IPS-15b (cell line): ENCODE results near the gene AIRE.
"Not testable (repeated sequence)": the region's sequence is repeated elsewhere in the genome, so short reads cannot be mapped to it uniquely, and the experiment has no call there.

Experiments used
- H3K27me3 ChIP-seq: one replicate; pipeline ENCODE4 v1.6.1; 2013; ENCODE audit warnings: low read length; ENCODE audit not compliant: control insufficient read depth, insufficient read depth
- H3K36me3 ChIP-seq: one replicate; pipeline ENCODE4 v1.6.1; 2013; ENCODE audit warnings: low read length; ENCODE audit not compliant: control insufficient read depth, insufficient read depth
- H3K4me1 ChIP-seq: one replicate; pipeline ENCODE4 v1.6.1; 2013; ENCODE audit warnings: mild to moderate bottlenecking, low read length; ENCODE audit not compliant: control insufficient read depth, insufficient read depth
- H3K4me3 ChIP-seq: one replicate; pipeline ENCODE4 v1.5.1; 2013; ENCODE audit warnings: low read depth, low read length
- H3K9ac ChIP-seq: one replicate; pipeline ENCODE4 v1.6.1; 2013; ENCODE audit warnings: low read depth, mild to moderate bottlenecking, low read length
- H3K9me3 ChIP-seq: one replicate; pipeline ENCODE4 v1.6.1; 2013; ENCODE audit warnings: mild to moderate bottlenecking, low read length; ENCODE audit not compliant: control insufficient read depth, insufficient read depth

Gene AIRE

GRCh38 chr21:44271558-44272283 is 14.0 kb upstream of the AIRE start:
- Histone ChIP-seq H3K27me3 (peaks cover 2% of the 10 kb centered on the region), H3K4me3 (no peak overlapping the region), H3K9ac (no peak overlapping the region)

GRCh38 chr21:44272284-44272858 is 13.3 kb upstream of the AIRE start:
- no peak overlapping the region for H3K9ac ChIP-seq
- H3K4me1 ChIP-seq, result peaks cover under 1% of the 10 kb centered on the region
- H3K9me3 ChIP-seq, result no peaks in the 10 kb centered on the region
- no peaks in the 10 kb centered on the region for H3K36me3 ChIP-seq
- peaks cover 2% of the 10 kb centered on the region for H3K27me3 ChIP-seq
- H3K4me3 ChIP-seq, result no peak overlapping the region

More at GRCh38 chr21:44271558-44272283, 14.0 kb upstream of the AIRE start:
- H3K4me1 ChIP-seq, result peaks cover 2% of the 10 kb centered on the region
- no peaks in the 10 kb centered on the region for H3K36me3 ChIP-seq
- no peaks in the 10 kb centered on the region for H3K9me3 ChIP-seq

DNA sequence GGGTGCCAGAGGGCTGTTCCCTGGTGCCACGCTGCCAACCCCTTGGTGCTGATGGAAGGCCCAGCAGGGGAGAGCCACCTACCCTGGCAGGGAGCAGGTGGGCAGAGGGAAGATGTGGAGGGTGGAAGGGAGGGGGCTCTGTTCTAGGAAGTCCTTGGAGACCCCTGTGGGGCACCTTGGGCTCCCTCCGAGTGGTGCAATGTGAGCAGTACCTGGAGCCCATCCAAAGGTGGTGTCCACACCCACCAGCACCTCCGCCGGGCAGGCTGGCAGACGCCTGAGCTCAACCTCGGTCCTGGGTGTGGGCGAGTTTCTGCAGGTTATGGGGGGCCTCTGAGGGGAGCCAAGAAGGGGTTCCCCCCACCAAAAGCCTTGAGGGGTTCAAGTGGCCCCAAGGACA is 12.6 kb upstream of the AIRE start:
- no peaks in the 10 kb centered on the region for H3K9me3 ChIP-seq
- H3K4me3 ChIP-seq, result no peak overlapping the region
- peaks cover 2% of the 10 kb centered on the region for H3K27me3 ChIP-seq
- no peak overlapping the region for H3K9ac ChIP-seq
- H3K36me3 ChIP-seq, result no peaks in the 10 kb centered on the region
- H3K4me1 ChIP-seq, result no peaks in the 10 kb centered on the region

DNA sequence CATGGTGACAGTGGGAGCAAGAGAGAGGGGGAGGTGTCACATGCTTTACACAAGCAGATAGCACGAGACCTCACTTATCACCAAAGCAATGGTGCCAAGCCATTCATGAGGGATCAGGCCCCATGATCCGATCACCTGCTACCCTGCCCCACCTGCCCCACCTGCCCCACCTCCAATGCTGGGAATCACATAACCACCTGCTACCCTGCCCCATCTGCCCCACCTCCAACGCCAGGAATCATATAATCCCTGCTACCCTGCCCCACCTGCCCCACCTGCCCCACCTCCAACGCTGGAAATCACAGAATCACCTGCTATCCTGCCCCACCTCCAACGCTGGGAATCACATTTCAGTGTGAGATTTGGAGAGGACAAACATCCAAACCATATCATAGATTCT is 10.6 kb upstream of the AIRE start:
- Histone ChIP-seq H3K4me1 (no peaks in the 10 kb centered on the region), H3K27me3 (peaks cover 2% of the 10 kb centered on the region), H3K9me3 (no peaks in the 10 kb centered on the region), H3K36me3 (no peaks in the 10 kb centered on the region), H3K9ac (no peak overlapping the region), H3K4me3 (no peak overlapping the region)

- no peak overlapping the region for H3K9ac ChIP-seq
- H3K9me3 ChIP-seq, result no peaks in the 10 kb centered on the region
- H3K36me3 ChIP-seq, result no peaks in the 10 kb centered on the region
- no peak overlapping the region for H3K4me3 ChIP-seq
- peaks cover 1% of the 10 kb centered on the region for H3K27me3 ChIP-seq
- H3K4me1 ChIP-seq, result no peaks in the 10 kb centered on the region
Measured at GRCh38 chr21:44279354-44280260, 6.1 kb upstream of the AIRE start.

- no peak overlapping the region for H3K4me3 ChIP-seq
Measured at GRCh38 chr21:44281801-44282200, 3.9 kb upstream of the AIRE start.

GRCh38 chr21:44282370-44282769 is 3.3 kb upstream of the AIRE start:
- peaks cover 5% of the 10 kb centered on the region for H3K27me3 ChIP-seq
- no peaks in the 10 kb centered on the region for H3K36me3 ChIP-seq
- no peak overlapping the region for H3K4me3 ChIP-seq
- no peak overlapping the region for H3K9ac ChIP-seq
- H3K4me1 ChIP-seq, result peaks cover 2% of the 10 kb centered on the region
- no peaks in the 10 kb centered on the region for H3K9me3 ChIP-seq

More at GRCh38 chr21:44281801-44282200, 3.9 kb upstream of the AIRE start:
- Histone ChIP-seq H3K9me3 (no peaks in the 10 kb centered on the region), H3K4me1 (peaks cover 2% of the 10 kb centered on the region), H3K9ac (no peak overlapping the region), H3K36me3 (no peaks in the 10 kb centered on the region), H3K27me3 (peaks cover 5% of the 10 kb centered on the region)

GRCh38 chr21:44283211-44283785 is 2.4 kb upstream of the AIRE start:
- not testable (repeated sequence) for H3K27me3 ChIP-seq, H3K4me3 ChIP-seq, H3K9ac ChIP-seq, H3K4me1 ChIP-seq, H3K9me3 ChIP-seq, H3K36me3 ChIP-seq

DNA sequence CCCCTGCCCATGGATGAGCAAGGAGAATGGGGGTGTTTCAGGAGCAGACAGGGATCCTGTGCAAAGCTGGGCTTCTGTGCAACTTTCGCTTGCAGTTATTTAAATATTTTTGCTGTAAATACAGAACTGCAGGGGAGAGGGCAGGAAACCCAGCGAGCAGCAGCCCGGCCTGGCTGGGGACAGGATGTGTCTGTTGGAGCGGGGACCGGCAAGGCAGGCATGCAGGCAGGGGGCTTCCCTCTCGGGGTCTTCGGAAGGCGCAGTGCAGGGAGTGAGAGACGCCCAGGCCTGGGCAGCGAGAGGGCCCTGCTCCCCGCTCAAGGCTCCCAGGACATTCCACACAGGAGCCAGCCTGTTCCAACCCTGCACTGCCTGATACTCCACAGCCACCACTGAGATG is 1.7 kb upstream of the AIRE start:
- Histone ChIP-seq H3K4me3 (no peak overlapping the region), H3K9me3 (no peaks in the 10 kb centered on the region), H3K4me1 (peaks cover 2% of the 10 kb centered on the region), H3K9ac (no peak overlapping the region), H3K27me3 (peaks cover 5% of the 10 kb centered on the region), H3K36me3 (no peaks in the 10 kb centered on the region)

- Histone ChIP-seq H3K36me3 (no peaks in the 10 kb centered on the region), H3K9ac (no peak overlapping the region), H3K4me1 (peaks cover 2% of the 10 kb centered on the region), H3K27me3 (peaks cover 5% of the 10 kb centered on the region), H3K9me3 (no peaks in the 10 kb centered on the region), H3K4me3 (peak overlapping the region; percentile 22)
Measured at GRCh38 chr21:44286086-44286715, 525 bp downstream of the AIRE start.
